Measurements from ENCODE around the gene TEX30.

The TEX30 gene

DNA sequence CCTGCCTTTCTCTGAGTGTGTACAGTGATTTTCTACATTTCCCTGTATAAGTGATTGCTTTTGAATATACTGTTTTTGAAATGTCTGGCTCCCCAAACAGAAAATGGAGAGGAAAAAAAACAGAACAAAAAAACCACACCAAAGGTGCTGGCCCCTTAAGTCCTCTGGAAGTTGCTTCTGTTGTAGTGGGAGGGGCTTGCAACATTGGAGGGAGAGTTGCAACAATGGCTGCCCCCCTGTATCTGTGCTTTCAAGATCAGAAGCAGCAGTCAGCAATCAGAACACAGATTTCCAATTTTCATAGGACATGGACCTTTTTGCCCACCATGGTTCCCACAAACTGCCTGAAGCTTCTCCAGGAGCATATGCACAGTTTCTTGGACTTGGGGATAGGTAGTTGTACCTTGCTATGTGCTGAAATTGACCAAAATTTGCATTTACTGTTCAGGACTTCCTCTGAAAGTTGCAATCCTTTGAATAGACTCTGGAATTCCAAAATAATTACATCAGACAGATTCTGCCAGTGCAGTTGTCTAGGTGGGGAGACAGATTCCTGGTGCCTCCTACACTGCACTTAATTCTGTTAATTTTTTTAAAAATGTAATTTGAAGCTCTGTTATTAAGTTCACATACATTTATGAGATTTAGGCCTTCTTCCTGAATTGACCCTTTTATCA is 39.2 kb upstream of the TEX30 start:
- no peak for TF ChIP-seq ZFX (IDR thresholded peaks at IDR 0.05)
- H3K27ac ChIP-seq: no peak overlapping the region

GRCh38 chr13:102807699-102808098 is 34.1 kb upstream of the TEX30 start:
- TF ChIP-seq ZFX (IDR thresholded peaks at IDR 0.05) (no peak), CTCF (conservative IDR thresholded peaks at IDR 0.05) (no peak)
- H3K27ac ChIP-seq: no peak overlapping the region

DNA sequence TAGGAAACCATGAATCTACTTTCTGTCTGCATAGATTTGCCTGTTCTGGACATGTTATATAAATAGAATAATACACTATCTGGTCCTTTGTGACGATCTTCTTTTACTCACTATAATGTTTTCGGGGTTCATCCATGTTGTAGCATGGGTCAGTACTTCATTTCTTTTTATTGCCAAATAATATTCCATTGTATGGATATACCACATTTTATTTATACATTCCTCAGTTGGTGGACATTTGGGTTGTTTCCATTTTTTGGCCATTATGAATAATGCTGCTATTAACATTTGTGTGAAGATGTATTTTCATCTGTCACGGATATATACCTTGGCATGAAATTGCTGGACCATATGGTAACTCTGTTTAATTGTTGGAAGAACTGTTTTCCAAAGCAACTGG is 32.1 kb upstream of the TEX30 start:
- H3K27ac ChIP-seq: no peak overlapping the region

GRCh38 chr13:102800145-102801041 is 26.8 kb upstream of the TEX30 start:
- TF ChIP-seq ZFX (IDR thresholded peaks at IDR 0.05): peak; percentile 88
- TF ChIP-seq CTCF (conservative IDR thresholded peaks at IDR 0.05): peak; percentile 83
- H3K27ac ChIP-seq: peak overlapping the region; percentile 72

More for the DNA sequence above, 32.1 kb upstream of the TEX30 start:
- TF ChIP-seq CTCF (conservative IDR thresholded peaks at IDR 0.05) (no peak), ZFX (IDR thresholded peaks at IDR 0.05) (no peak)

- H3K27ac ChIP-seq: peak overlapping the region; percentile 72
Measured at GRCh38 chr13:102799426-102800144, 26.0 kb upstream of the TEX30 start.

GRCh38 chr13:102798581-102799425 is 25.2 kb upstream of the TEX30 start, which contains the start of the genes BIVM and POGLUT2:
BIVM (plus strand) TSS chr13:102799119; CDS start chr13:102807268, 8,149 bp downstream.
POGLUT2 (minus strand) TSS chr13:102798976; CDS start chr13:102798670, 306 bp downstream.
- TF ChIP-seq CTCF (conservative IDR thresholded peaks at IDR 0.05) (no peak), ZFX (IDR thresholded peaks at IDR 0.05) (no peak)
- H3K27ac ChIP-seq: peak within 1 kb of the TSS; percentile 72

More at GRCh38 chr13:102799426-102800144, 26.0 kb upstream of the TEX30 start:
- TF ChIP-seq ZFX (IDR thresholded peaks at IDR 0.05) (peak; percentile 50; the same call in 1 of the 2 replicates), CTCF (conservative IDR thresholded peaks at IDR 0.05) (no peak)

All from C4-2B (cell line).